HG03565 (cell line): Measurements from ENCODE around the gene ABCG4.
A peak's percentile ranks its signal among the peaks of the same experiment; 100 is the strongest.

ENCODE experiments used
- ATAC-seq: cut with Tn5 transposase; IDR thresholded peaks from one replicate; pipeline ENCODE4 v1.9.1; 2021; ENCODE audit warnings: mild to moderate bottlenecking, moderate library complexity; ENCODE audit not compliant: unreplicated experiment

The ABCG4 gene

DNA sequence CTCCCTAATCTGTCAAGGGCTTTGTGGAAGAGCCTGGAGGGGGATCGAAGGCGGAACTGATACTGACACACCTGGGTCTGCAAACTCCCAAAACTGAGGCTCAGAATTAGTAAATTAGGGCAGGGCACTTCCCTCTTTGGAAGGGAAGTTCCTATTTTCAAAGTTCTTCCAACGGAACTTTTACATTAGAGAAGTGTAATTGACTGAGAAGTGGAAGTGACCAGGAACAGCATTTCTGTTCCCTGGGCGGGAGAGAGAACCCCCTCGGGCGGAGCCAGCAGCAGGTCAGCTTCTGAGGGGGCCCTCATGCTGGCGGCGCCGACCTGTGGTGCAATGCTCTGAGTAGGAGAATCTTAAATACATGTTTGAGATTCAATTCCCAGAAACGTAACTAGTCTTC, 56.2 kb downstream of the ABCG4 start:
- ATAC-seq: no peak

DNA sequence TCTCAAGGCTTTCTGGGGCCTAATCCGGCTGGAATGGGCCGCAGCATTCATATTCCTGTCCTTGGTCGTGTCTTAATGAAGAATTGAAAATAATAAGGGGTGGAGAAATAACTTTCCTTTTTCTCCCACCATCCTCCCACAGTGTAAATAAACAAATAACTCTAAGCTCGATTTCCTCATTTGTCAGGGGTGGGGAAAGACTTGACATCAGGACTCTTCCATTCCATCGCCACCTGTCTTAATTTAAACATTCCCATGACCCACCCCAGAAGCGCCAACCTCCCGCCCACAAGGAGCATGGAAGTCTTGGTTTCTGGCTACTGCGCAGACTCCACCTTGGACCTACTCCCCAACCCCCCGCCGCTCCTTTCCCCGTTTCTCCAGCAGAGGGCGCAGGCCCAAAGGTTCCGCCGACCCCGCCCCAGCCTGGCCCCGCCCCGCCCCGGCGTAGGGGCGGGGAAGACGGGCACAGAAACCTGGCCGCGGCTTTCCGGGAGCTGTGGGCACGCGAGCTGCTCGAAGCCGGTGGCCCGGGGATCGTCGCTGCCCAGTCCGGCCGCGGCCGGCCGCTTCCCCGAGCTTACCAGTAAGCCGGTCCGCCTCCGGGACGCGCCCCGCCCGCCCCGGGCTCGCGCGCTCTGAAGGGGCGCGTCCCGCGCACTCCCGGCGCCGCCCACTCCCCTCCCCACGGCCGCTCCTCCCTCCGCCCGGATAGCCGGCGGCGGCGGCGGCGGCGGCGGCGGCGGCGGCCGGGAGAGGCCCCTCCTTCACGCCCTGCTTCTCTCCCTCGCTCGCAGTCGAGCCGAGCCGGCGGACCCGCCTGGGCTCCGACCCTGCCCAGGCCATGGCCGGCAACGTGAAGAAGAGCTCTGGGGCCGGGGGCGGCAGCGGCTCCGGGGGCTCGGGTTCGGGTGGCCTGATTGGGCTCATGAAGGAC, 57.0 kb downstream of the ABCG4 start, which contains the start of gene CBL:
Gene CBL (plus strand): TSS at position 766 of the 937 bp plus-strand sequence. CDS start 79 bp downstream, at position 845.
- ATAC-seq: peak; percentile 67

DNA sequence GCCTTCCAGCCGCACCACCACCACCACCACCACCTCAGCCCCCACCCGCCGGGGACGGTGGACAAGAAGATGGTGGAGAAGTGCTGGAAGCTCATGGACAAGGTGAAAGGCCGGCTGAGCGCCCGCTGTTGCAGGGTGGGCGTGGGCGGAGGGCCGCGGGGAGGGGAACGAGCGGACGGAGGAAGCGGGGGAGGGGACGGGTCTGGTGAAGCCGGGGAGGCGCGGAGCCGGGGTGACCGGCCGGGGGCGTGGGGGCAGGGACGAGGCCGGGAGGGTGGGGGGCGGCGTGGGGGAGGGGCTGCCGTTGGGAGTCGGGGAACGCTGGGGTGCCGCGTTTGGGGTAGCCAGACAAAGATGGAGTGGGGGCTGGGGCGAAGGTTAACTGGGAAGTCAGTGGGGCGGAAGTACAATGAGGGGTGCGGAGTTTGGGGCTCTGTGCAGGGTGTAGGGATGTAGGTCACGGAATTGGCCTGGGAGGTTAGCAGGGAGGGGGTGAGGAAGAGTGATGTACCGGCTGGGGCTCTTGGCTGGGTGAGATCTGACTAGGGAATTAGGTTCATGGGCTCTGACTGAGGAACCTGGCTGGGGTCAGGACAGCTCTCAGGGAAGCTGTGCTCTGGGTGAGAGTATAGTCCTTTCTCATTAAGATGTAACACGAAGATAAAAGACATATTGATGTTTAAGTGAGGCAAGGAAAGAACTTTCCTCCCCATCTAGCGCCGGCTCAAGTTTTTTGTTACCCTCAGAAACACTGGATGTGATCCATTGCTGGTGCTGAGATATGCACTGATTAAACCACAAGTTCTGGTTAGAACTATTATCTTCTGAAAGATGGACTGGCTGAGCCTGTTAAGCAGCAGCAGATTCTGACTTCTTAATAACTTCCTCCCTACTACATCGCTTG, 57.9 kb downstream of the ABCG4 start:
- no peak for ATAC-seq

DNA sequence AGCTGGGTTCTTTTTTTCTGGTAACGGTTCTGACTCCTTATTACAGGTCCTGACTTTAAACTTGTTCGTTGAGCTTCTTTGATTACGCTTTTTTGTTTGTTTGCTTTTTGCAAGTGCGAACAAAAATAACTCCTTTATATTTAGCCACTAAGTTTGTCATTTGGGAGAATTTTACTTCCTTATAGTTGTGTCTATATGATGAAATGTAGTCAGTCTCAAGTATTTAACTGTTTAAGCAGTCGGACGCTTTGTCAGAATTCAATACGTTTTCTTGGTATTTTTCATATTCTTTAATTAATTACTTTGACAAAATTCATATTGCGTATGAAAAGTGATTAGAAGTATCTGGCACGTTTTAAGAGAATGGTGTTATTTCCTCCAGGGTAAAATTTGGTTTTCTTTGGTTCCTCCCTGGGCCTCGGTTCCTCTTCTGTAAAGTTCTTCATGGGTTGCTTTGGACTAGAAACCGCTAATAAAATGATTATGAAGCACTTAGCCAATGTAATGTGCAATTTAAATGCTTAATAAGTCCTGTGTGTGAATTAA, 58.6 kb downstream of the ABCG4 start:
- ATAC-seq: no peak

DNA sequence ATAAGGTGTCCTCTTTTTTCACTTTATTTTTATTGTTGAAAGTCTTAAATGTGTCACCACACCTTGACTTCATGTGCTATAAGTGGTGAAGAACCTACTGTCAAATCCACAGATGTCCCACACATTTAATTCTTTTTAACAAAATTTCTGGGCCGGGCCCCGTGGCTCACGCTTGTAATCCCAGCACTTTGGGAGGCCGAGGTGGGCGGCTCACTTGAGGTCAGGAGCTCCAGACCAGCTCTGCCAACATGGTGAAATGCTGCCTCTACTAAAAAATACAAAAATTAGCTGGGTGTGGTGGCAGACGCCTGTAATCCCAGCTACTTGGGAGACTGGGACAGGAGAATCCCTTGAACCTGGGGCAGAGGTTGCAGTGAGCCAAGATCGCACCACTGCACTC, 60.3 kb downstream of the ABCG4 start:
- ATAC-seq: no peak

DNA sequence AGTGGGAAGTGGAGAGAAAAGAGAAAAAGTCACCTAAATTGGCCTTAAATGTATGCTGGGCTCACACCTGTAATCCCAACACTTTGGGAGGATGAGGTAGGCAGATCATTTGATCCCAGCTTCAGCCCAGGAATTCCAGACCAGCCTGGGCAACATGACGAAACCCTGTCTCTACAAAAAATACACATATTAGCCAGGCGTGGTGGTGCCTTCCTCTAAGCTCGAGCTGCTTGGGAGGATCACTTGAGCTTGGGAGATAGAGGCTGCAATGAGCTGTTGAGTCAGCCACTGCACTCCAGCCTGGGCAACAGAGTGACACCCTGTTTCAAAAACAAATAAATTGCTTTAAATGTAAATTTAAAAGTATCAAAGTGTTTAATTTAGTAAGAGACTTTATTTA, 61.2 kb downstream of the ABCG4 start:
- ATAC-seq: no peak
